Chondrocyte (in vitro differentiated cells): ENCODE data around the gene PBX1. TPM values are rescaled to one million over a fixed set of nuclear protein-coding genes. Genes with fewer than 3 reads are reported as not detected.

Source experiments
- DNase-seq: peaks from one replicate; pipeline ENCODE4 v3.0.0; 2021; ENCODE audit warnings: mixed read lengths, low spot score
- H3K27ac Mint-ChIP-seq: one replicate; pipeline ENCODE4 v1.8.0; 2021; ENCODE audit warnings: mild to moderate bottlenecking, moderate library complexity, mixed read lengths; ENCODE audit not compliant: unreplicated experiment
- H3K27me3 Mint-ChIP-seq: 2 replicates; pipeline ENCODE4 v1.8.0; 2021; ENCODE audit warnings: low read depth, mixed read lengths
- H3K36me3 Mint-ChIP-seq: 2 replicates; pipeline ENCODE4 v1.8.0; 2021; ENCODE audit warnings: low read depth, mixed read lengths
- H3K4me1 Mint-ChIP-seq: 2 replicates; pipeline ENCODE4 v1.8.0; 2021; ENCODE audit warnings: low read depth, mild to moderate bottlenecking, mixed read lengths
- H3K4me3 Mint-ChIP-seq: one replicate; pipeline ENCODE4 v1.8.0; 2021; ENCODE audit warnings: mild to moderate bottlenecking, moderate library complexity, mixed read lengths; ENCODE audit not compliant: unreplicated experiment
- H3K9me3 Mint-ChIP-seq: 2 replicates; pipeline ENCODE4 v1.8.0; 2021; ENCODE audit warnings: low read depth, mixed read lengths
- CTCF ChIP-seq: fragments of 200-600 bp; sonication (generic); IDR thresholded peaks from 2 replicates; pipeline ENCODE4 v1.5.0; 2021; ENCODE audit warnings: antibody characterized with exemption, mild to moderate bottlenecking, moderate library complexity
- total RNA-seq: library from RNA; stranded (reverse); gene quantifications from 3 replicates; pipeline ENCODE4 v1.2.1, GENCODE V29; 2021

The PBX1 gene
- total RNA-seq, 1 donor from 2014 or later: 23.0 TPM

- H3K36me3 Mint-ChIP-seq: peaks cover 5% of the 10 kb centered on the region
- TF ChIP-seq CTCF: no peak
- H3K27me3 Mint-ChIP-seq: no peaks in the 10 kb centered on the region
- peaks cover 29% of the 10 kb centered on the region for H3K4me1 Mint-ChIP-seq
- DNase-seq: no peak
- H3K27ac Mint-ChIP-seq: no peak overlapping the region
- no peak overlapping the region for H3K4me3 Mint-ChIP-seq
- H3K9me3 Mint-ChIP-seq: peaks cover 7% of the 10 kb centered on the region
These were observed 1.7 kb upstream of the PBX1 start for GRCh38 chr1:164557270-164557669.

- no peak for TF ChIP-seq CTCF
- Mint-ChIP-seq H3K27me3 (no peaks in the 10 kb centered on the region), H3K36me3 (no peaks in the 10 kb centered on the region), H3K9me3 (no peaks in the 10 kb centered on the region), H3K4me1 (peaks cover 46% of the 10 kb centered on the region), H3K27ac (peak overlapping the region; percentile 96), H3K4me3 (peak overlapping the region; percentile 98)
- DNase-seq: no peak
These were observed 513 bp downstream of the PBX1 start for GRCh38 chr1:164559342-164560051.

- no peaks in the 10 kb centered on the region for H3K9me3 Mint-ChIP-seq
- H3K36me3 Mint-ChIP-seq: no peaks in the 10 kb centered on the region
- H3K4me3 Mint-ChIP-seq: peak overlapping the region; percentile 98
- H3K4me1 Mint-ChIP-seq: peaks cover 50% of the 10 kb centered on the region
- H3K27ac Mint-ChIP-seq: peak overlapping the region; percentile 96
- no peak for DNase-seq
- TF ChIP-seq CTCF: no peak
- H3K27me3 Mint-ChIP-seq: no peaks in the 10 kb centered on the region
These were observed 1.1 kb downstream of the PBX1 start for GRCh38 chr1:164560121-164560541.

GRCh38 chr1:164560556-164560955, 1.6 kb downstream of the PBX1 start:
- Mint-ChIP-seq H3K27ac (peak overlapping the region; percentile 96), H3K27me3 (no peaks in the 10 kb centered on the region), H3K9me3 (no peaks in the 10 kb centered on the region)

GRCh38 chr1:164561007-164561406, 2.0 kb downstream of the PBX1 start:
- no peak for TF ChIP-seq CTCF
- no peak for DNase-seq
- Mint-ChIP-seq H3K9me3 (no peaks in the 10 kb centered on the region), H3K27ac (peak overlapping the region; percentile 96), H3K4me3 (peak overlapping the region; percentile 98), H3K36me3 (no peaks in the 10 kb centered on the region), H3K27me3 (no peaks in the 10 kb centered on the region), H3K4me1 (peaks cover 50% of the 10 kb centered on the region)

More at GRCh38 chr1:164560556-164560955, 1.6 kb downstream of the PBX1 start:
- no peak for TF ChIP-seq CTCF
- DNase-seq: no peak
- peak overlapping the region; percentile 98 for H3K4me3 Mint-ChIP-seq
- no peaks in the 10 kb centered on the region for H3K36me3 Mint-ChIP-seq
- peaks cover 50% of the 10 kb centered on the region for H3K4me1 Mint-ChIP-seq
